ENCODE results near the gene SLC4A3.

GRCh38 chr2:219681694-219682300, 54.4 kb downstream of the SLC4A3 start:
- TF ChIP-seq POLR2AphosphoS5 (IDR thresholded peaks at IDR 0.05; ENCODE audit: low read depth, low read length), result no peak
- TF ChIP-seq, protein P1, sequence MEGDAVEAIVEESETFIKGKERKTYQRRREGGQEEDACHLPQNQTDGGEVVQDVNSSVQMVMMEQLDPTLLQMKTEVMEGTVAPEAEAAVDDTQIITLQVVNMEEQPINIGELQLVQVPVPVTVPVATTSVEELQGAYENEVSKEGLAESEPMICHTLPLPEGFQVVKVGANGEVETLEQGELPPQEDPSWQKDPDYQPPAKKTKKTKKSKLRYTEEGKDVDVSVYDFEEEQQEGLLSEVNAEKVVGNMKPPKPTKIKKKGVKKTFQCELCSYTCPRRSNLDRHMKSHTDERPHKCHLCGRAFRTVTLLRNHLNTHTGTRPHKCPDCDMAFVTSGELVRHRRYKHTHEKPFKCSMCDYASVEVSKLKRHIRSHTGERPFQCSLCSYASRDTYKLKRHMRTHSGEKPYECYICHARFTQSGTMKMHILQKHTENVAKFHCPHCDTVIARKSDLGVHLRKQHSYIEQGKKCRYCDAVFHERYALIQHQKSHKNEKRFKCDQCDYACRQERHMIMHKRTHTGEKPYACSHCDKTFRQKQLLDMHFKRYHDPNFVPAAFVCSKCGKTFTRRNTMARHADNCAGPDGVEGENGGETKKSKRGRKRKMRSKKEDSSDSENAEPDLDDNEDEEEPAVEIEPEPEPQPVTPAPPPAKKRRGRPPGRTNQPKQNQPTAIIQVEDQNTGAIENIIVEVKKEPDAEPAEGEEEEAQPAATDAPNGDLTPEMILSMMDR (IDR thresholded peaks at IDR 0.05), result no peak
- TF ChIP-seq, protein P2, sequence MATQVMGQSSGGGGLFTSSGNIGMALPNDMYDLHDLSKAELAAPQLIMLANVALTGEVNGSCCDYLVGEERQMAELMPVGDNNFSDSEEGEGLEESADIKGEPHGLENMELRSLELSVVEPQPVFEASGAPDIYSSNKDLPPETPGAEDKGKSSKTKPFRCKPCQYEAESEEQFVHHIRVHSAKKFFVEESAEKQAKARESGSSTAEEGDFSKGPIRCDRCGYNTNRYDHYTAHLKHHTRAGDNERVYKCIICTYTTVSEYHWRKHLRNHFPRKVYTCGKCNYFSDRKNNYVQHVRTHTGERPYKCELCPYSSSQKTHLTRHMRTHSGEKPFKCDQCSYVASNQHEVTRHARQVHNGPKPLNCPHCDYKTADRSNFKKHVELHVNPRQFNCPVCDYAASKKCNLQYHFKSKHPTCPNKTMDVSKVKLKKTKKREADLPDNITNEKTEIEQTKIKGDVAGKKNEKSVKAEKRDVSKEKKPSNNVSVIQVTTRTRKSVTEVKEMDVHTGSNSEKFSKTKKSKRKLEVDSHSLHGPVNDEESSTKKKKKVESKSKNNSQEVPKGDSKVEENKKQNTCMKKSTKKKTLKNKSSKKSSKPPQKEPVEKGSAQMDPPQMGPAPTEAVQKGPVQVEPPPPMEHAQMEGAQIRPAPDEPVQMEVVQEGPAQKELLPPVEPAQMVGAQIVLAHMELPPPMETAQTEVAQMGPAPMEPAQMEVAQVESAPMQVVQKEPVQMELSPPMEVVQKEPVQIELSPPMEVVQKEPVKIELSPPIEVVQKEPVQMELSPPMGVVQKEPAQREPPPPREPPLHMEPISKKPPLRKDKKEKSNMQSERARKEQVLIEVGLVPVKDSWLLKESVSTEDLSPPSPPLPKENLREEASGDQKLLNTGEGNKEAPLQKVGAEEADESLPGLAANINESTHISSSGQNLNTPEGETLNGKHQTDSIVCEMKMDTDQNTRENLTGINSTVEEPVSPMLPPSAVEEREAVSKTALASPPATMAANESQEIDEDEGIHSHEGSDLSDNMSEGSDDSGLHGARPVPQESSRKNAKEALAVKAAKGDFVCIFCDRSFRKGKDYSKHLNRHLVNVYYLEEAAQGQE (IDR thresholded peaks at IDR 0.05; ENCODE audit: insufficient read depth in 1 of 2, low read depth in 2 of 2, low read length in 1 of 2), result no peak
